ENCODE results near the gene CNN2. TPM values are rescaled to one million over a fixed set of nuclear protein-coding genes. Genes with fewer than 3 reads are reported as not detected.
A peak's percentile ranks its signal among the peaks of the same experiment; 100 is the strongest.

CNN2 gene
- total and polyA plus RNA-seq, 2 of the 8 experiments (the other 6 are each of a cell fraction or from before 2014, with no cell fraction given) = 189 to 551 TPM

GRCh38 chr19:1038978-1039645 is 12.7 kb downstream of the CNN2 start (continued):
- TF ChIP-seq CHD7 (IDR thresholded peaks at IDR 0.05; ENCODE audit: insufficient replicate concordance, low read length) = no peak
- peak in 1 of 2 experiments; percentile 71; a peak in 2 of 3 replicates for TF ChIP-seq POLR2A (IDR thresholded peaks at IDR 0.05; ENCODE audit: control extremely low read depth in 1 of 2, low read depth in 2 of 2, low read length in 2 of 2)
- 0 out of 2 replicates have a peak, but pooled peaks have one; percentile 13 for TF ChIP-seq KDM1A (IDR thresholded peaks at IDR 0.05; ENCODE audit: borderline replicate concordance, low read length)
- TF ChIP-seq SIRT6 (IDR thresholded peaks at IDR 0.05; ENCODE audit: low read length) = no peak
- no peak for TF ChIP-seq NANOG (IDR thresholded peaks at IDR 0.05; ENCODE audit: insufficient read depth, low read depth, low read length, poor library complexity, severe bottlenecking)

All from H1 (cell line).